Fibroblast of upper back skin (primary cell): Measurements from ENCODE around the gene SPSB2.
"Not testable (repeated sequence)": the region's sequence is repeated elsewhere in the genome, so short reads cannot be mapped to it uniquely, and the experiment has no call there.

Experiments used
- DNase-seq: peaks from one replicate; pipeline ENCODE4 v3.0.0-alpha.2; 2013

Gene SPSB2

DNA sequence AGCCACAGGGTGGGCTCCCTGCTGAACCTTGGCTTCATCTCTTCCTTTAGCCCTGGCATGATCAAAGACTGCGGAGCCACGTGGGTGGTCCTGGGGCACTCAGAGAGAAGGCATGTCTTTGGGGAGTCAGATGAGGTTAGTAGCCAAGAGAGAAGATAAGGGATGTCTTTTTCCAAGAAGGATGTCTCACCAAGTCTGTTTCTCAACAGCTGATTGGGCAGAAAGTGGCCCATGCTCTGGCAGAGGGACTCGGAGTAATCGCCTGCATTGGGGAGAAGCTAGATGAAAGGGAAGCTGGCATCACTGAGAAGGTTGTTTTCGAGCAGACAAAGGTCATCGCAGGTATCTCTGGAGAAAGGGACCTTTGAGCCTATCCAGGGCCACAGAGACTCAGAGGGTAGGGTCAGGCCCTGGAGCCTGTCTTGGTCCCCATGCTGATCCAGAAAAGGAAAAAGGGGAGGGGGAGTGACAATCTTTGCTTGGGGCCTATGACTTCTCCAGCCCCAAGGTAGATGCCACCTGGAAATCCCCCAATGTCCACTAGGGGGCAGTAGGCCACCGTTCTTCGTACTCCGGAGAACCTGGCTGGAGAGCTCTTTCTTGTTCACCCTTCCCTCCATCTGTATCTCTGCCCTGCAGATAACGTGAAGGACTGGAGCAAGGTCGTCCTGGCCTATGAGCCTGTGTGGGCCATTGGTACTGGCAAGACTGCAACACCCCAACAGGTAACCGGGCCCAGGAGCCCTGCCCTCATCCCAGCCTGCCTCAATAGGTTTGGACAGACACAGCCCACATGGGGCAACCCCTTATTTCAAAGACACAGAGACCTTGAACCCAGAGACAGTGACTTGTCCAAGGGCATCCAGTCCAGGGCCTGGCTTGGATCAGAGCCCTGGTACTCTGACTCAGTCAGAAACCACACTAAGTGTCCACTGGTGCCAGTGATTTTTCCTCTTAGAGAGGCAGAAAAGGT, 3.8 kb downstream of the SPSB2 start:
- peak; percentile 69 for DNase-seq

DNA sequence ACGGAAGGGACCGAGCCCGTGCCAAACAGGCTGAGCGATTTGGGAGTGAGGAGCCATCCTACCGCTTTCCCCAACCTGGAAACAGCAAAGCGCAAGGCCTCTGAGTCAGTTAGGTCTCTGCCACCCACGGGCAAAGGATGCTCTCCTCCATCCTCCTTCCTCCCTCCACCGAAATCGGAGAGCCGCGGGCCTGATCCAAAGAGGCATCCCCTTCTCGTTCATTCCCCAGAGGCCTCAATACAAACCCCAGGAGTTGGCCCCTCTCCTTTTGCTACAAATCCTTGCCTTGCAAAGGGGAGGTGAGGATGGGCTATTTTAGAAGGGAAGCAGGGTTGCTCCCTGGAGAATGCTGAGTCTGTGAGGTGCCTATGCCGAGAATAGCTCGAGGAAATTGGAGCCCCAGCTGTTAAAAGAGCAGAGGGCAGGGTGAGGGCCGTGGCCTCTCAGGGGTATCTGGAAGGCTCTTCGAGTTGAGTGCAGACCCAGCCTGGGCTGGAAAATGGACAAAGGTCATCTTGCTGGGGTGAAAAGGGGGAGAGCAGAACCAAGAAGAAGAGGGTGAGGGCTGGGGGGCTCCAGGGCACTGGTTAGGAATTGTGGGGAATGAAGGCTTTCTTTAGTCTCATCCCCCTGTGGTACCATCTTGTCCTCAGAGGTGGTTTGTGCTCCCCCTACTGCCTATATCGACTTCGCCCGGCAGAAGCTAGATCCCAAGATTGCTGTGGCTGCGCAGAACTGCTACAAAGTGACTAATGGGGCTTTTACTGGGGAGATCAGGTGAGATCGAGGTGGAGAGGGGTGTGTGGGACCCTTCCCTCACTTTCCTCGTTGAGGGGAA, 4.7 kb downstream of the SPSB2 start:
- peak; percentile 38 for DNase-seq

DNA sequence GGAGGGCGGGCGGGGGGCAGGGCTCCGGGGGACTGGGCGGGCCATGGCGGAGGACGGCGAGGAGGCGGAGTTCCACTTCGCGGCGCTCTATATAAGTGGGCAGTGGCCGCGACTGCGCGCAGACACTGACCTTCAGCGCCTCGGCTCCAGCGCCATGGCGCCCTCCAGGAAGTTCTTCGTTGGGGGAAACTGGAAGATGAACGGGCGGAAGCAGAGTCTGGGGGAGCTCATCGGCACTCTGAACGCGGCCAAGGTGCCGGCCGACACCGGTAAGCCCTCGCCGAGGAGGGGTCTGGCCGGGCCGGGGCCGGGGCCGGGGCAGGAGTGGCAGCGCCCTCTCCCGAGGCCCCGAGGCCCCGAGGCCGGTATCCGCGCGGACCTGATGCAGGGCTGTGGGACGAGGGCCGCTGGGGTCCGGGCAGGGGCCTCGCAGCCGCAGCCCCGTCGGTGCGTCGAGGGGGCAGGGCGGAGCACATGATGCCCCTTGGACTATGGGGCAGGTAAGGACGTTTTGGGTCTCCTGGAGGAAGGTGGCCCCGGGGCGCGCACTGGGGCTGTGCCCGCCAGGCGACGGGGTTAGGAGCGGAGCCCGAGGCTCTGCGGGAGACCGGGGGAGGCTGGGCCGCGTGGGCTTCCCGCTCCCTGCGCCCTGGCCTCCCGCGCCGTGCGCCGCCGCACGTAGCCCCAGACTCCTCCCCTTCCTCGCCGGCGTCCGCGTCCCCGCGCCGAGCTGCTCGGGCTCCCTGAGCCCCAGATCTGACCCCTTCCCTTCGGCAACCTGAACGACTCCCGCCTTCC, 5.5 kb downstream of the SPSB2 start, which contains the start of gene TPI1:
Gene TPI1, plus strand, starts transcription at position 119 of the 798 bp plus-strand sequence. Its CDS starts 36 bp downstream, at position 155.
- DNase-seq, result peak; percentile 79

DNA sequence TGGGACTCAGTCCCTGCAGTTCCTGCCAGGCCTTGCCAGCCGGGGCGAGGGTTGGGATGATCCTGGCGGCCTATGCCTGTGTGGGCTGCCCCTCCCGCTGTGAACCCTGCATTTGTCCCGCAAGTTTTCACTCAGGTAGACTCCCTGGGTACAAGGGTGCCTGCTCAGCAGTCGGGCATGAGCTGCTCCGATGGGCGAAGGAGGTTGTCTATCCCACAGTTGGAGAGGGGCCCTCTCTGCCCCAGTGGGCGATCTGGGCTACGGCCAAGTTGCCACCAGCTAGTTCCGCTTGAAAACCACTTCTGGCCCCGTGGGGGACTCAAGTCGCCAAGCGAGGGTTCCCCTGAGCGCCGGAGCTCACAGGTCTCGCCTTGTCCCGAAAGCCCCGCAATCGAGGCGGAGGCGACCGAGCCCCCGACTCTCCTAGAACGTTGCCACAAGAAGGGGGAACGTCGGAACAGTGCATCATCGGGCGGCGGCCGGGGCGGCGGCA, 6.1 kb downstream of the SPSB2 start:
- no peak for DNase-seq

DNA sequence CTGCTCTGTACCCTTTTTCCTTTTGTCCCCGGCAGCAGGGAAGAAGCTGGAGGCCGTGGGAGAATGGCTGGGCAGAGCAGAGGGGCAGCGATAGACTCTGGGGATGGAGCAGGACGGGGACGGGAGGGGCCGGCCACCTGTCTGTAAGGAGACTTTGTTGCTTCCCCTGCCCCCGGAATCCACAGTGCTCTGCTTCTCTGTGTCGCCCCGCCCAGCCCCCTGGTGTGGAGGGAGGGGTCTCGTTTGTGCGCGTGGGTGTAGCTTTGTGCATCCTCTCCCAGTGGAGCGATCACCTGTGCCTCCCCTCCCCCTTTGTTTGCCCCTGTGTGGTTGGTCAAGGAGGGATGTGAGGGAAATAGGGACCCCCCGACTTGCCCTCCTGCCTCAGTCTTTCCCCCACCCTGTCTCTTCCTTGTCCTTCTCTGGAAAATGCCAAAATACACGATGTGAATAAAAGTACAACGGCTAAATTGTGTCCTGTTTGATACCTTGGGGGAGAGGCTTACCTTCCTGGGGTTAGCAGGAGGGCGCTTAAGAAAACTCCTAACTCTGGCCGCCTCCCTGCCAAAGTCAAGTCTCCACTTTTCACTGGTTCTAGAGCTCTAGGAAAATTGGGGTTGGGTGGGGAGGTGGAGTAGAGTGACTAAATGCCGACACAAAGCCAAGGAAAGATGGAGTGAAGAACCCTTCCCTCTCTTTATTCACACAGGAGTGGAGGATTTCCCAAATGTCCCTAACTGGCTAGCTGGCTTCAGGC, 6.8 kb downstream of the SPSB2 start:
- DNase-seq, result no peak

DNA sequence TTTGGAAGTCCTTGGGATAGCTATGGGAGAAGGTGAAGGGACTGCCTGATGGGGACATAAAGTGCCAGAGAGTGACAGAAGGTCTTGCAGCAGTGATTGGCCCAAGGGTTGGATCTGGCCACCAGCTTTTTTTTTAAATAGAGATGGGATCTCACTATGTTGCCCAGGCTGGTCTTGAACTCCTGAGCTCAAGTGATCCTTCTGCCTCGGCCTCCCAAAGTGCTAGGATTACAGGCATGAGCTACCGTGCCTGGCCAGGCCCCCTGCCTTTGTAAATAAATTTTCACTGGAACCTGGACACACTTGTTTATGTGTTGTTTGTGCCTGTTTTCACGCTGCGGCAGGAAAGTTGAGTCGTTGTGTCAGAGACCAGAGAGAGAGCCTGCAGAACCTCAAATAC, 7.8 kb downstream of the SPSB2 start:
- DNase-seq, result not testable (repeated sequence)

DNA sequence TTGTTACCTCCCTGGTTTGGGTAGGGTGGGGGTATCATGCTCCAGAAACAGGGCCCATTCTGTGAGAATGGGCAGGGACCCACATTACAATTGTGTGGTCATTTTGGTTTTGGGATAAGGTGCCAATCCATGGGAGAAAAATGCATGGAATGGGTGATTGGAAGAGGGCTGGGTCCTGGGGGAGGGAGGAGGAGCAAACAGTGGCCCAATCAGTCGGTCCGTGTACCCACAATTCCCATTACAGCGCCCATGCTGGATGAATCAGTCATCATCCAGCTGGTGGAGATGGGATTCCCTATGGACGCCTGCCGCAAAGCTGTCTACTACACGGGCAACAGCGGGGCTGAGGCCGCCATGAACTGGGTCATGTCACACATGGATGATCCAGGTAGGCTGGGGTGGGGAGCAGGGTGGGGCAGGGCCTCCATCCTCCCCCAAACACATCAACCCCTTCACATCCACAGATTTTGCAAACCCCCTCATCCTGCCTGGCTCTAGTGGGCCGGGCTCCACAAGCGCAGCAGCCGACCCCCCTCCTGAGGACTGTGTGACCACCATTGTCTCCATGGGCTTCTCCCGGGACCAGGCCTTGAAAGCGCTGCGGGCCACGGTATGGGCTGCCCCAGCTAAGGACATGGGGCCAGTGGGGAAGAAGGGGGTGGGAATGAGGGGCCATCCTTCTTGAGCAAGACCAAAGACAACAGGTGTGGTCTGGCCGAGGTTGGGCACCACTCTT, 9.3 kb downstream of the SPSB2 start:
- peak; percentile 23 for DNase-seq

DNA sequence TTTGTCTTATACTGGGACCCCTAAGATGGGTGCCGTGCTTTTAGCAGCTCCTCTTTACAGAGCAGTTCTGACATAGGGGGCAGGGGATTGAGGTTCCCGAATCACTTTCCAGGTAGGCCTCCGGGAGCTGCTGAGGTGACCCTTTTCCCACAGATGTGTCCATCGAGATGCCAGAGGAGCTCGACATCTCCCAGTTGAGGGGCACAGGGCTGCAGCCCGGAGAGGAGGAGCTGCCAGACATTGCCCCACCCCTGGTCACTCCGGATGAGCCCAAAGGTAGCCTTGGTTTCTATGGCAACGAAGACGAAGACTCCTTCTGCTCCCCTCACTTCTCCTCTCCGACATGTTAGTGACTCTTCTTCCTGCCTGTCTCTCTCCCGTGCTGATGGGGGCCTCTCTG, 10.1 kb downstream of the SPSB2 start:
- no peak for DNase-seq

DNA sequence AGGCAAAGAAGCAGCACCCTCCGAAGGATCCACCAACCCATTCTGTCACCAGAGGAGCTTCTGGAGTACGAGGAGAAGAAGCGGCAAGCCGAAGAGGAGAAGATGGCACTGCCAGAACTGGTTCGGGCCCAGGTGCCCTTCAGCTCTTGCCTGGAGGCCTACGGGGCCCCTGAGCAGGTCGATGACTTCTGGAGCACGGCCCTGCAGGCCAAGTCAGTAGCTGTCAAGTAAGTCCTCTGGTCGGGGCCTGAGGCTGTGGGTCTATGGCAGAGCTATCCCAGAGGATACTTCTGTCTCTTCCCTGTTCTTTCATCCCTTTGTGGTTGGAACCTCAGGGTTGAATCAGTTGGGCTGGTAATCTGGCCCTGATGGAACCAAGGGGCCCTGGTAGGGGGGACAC, 11.7 kb downstream of the SPSB2 start:
- DNase-seq, result no peak

DNA sequence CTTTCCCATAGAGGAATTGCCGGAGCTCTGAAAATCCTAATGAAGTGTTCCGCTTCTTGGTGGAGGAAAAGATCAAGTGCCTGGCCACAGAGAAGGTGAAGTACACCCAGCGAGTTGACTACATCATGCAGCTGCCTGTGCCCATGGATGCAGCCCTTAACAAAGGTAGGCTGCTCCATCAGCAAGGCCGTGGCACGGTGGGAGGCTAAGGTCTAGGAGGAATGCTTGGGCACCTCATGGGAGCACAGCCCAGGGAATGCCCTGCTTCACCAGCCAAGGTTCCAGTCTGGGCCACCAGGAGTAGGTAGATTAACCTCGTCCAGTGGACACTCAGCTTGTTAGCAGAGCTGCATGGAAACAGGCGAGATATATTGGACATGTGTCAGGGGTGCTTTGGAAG, 12.2 kb downstream of the SPSB2 start:
- no peak for DNase-seq

DNA sequence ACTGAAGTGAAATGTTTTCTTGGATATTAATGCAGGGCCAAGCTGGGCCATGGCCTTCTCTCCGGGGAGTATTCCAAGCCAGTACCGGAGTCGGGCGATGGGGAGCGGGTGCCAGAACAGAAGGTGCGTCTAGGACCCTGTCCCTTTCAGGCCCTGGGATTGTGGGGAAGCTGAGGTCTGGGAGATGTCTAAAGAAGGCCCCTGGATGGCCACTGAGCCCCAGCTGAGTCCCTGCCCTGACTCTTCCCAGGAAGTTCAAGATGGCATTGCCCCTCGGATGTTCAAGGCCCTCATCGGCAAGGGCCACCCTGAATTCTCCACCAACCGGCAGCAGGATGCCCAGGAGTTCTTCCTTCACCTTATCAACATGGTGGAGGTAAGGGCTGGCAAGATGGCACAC, 13.0 kb downstream of the SPSB2 start:
- no peak for DNase-seq

DNA sequence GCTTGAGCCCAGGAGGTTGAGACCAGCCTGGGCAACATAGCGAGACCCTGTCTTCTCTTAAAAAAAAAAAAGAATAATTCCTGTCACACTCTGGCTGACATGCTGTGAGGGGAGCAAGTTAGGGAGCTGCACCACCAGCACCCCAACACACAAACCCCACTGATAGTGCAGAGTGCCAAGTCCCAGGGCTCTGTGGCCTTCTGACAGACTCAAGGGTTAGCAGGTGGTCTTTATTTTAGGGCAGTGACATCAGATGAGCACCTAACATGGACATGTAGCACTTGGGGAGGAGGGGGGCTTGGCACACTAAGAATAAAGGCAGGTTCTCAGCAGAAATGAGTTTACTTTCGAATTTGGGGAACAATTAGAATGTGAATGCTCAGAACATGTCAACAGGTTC, 14.3 kb downstream of the SPSB2 start:
- no peak for DNase-seq

DNA sequence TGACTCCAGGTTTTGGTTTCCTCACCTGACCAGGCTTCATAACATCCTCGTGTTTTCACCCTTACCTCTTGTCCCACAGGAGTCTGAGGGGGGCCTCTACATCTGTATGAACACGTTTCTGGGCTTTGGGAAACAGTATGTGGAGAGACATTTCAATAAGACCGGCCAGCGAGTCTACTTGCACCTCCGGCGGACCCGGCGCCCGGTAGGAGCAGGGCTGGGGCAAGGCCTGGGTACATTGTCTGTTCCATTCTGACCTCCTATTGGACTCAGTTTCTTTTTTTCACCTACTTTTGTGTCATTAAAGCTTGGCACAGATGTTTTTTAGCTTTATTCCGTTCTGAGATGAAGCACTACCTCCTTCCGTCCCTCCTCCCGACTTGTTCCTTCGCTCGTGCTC, 17.8 kb downstream of the SPSB2 start:
- DNase-seq, result no peak

DNA sequence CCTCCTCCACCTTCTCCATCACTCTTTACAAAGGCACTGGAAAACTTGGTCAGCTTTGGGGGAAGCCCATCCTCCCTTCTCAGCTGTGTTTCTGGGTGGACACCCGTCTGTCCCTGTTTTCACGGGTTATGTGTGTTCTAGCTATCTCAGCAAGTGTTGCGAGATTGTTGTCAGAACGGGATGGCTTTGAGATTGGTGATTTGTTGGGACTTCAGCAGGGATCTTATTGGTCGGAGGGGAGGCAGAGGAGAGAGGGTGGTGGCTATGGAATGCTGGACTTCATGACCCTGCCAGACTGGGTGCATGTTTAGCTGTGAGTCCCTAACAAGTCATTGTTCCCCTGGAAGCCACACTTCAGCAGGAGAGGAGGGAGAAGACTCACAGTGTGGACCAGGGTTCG, 19.1 kb downstream of the SPSB2 start:
- no peak for DNase-seq

DNA sequence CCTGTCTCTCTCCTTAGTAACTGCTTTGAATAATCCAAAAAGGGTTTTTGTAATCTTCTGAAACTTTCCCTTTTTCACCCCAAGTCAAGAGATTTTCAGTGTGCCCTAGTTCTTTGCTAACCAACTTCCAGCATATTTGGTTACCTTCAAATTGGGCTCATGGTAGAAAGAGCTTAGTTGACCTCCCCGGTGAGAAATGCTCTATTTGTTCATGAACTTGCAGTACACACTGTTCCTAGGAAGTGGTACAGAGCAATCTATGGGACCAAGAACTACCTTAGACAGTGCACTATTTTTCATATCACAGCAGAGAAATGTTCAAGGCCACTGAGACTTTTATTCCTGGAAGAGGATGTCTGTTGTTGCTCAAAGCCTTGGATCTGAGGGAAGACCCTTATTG, 19.5 kb downstream of the SPSB2 start:
- no peak for DNase-seq

DNA sequence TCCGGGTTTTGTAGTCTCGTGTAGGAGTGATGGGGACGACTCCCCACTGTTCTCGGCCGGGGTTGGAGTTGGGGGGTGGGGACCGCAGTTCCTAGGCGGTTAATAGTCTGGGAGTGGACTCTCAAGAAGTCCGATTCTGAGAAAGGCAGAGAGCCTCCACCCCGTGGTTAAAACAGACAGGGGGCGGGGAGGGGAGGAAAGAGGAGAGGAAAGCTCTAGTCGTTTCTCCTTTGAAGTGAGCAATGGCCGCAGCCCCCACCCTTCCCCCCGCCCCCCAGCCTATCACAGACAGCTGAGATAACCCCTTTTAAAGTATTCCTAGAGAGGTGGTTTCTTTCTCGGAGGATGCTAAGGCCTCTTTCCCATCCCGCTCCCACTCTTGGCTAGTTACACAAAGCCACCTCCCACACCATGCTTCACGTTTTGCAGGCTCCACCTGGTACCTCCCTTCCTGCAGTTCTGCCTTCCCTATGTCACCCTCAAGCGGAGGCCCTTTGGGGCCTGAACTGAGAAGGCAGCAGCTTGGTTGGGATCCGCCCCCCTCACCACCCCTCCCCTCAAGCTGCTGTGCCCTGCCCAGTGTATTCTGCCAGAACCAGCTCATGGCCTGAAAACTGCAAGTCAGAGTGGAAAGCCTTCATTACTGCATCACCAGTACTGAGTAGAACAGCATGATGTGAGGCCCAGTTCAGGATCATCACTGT, 20.3 kb downstream of the SPSB2 start:
- DNase-seq, result peak; percentile 56

DNA sequence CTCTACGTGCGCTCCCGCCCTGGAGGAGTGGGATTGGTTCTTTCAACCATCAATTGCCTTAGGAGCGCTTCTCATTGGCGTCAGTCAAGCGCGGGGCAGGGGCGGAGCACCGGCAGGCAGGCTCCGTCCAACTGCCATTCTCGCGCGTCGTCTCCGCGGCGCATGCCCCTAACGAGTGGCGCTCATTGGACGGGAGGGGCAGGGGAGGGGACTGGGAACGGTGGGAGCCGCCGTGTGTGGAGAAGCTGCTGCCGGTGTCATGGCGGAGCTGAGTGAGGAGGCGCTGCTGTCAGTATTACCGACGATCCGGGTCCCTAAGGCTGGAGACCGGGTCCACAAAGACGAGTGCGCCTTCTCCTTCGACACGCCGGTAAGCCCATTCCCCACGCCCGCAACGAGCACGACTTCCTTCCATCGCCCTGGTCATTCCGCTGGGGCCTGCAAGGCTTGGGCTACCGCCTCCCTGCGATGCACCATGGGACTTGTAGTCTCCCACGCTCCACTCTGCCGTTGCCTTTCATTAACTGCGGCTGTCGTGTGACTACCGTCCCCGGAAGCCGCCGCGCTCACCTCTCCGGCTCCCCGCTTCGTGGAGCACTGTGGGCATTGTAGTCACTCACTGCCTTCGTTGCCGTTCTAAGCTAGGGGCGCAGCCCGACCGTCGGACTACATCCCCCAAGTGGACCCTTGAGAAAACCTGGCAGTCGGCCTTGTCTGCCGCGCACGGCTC, 21.0 kb downstream of the SPSB2 start, which contains the start of gene USP5:
Gene USP5, plus strand, starts transcription at position 230 of the 730 bp plus-strand sequence. Its CDS starts 30 bp downstream, at position 260.
- DNase-seq, result peak; percentile 100

DNA sequence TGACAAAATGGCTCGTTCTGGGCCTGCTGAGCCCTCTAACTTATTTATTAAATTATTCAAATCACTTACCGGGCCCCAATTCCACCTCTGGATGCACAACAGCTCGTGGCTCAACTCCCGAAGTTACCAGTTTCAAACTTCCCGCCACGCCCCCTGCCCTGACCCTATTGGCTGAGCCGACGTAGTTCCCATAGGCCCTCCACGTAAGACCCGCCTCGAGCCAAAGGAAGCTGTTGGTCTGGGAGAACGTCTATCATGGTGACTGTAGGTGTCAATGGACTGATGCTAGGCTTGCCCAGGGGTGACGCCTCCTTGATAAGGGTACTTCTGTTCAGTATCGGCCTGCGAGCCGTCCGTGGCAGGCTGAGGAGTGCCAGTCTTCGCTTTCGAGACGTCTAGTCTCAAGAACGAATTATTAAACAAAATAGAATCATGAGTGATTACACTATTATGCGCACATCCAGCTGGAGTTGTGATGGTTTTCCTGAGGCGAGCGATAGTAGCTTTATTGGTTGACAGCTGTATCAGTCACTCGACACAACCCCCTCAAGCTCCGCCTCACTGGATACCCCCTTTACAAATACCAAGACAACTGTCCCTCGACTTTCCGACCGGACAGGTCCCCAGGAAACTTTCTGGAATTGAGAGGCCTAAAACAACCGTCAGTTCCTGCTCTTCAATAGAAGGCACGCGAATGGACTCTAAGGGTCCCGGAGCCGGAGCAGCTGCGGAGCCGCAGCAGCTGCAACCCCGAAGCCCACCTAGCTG, 21.8 kb downstream of the SPSB2 start, which contains the start of gene CDCA3:
Gene CDCA3, minus strand, starts transcription at position 134 of the 768 bp plus-strand sequence. CDS start 334 bp downstream, outside the sequence.
- DNase-seq, result peak; percentile 99

DNA sequence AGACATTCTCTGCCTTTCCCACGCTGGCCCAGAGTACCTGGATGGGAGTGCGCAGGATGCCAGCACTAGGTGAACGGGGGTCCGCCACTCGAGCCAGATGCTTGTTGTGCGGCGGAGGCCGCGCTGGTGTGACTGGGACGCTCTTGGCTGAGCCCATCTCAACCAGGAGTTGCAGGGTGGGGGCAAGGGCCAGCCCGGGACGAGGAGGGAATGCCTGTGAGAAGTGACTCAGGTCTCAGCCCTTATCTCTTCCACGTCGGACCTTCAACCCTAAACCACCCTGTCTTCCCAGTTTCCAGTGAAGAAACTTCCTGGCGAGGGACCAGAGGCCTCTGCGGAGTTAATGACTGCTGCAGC, 22.3 kb downstream of the SPSB2 start:
- no peak for DNase-seq
